HG03108 (cell line): ENCODE data around the gene QSOX1.

Experiments used
- ATAC-seq: cut with Tn5 transposase; IDR thresholded peaks from one replicate; pipeline ENCODE4 v1.9.1; 2021; ENCODE audit warnings: moderate library complexity; ENCODE audit not compliant: unreplicated experiment

QSOX1 gene

GRCh38 chr1:180248731-180249681, 94.3 kb downstream of the QSOX1 start:
- ATAC-seq = no peak

DNA sequence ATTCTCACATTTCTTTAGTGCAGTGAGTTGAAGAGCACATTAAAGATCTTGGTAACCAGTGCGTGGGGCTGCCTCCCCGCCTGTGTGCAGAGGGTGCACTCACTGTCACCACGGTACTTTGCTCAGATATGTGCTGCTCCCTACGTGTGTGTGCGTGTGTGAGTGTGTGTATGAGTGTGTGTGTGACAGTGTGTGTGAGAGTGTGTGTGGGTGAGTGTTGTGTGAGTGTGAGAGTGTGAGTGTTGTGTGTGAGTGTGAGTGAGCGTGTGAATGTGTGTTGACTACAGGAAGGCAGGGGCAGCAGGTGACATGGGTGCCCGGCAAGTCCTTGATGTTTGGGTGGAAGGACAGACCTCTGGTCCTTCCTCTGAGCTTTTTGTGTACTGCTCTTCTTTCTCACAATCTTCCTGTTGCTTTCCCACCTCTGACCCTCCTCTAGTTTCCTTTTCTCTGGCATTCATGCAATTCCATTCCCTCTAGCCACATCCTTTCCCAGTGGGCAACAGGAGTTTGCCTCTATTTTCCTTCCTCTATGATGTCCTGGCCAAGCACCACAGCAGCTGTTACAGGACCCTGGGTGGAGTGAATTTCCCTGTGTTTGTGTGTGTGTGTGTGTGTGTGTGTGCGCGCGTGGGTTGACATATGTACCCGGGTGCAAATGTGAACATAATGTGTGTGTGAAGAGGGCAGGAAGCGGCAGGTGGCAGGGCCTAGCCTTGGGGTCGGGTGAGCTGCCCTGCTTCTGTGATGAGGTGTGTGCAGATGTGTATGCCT, 95.2 kb downstream of the QSOX1 start:
- ATAC-seq = no peak

DNA sequence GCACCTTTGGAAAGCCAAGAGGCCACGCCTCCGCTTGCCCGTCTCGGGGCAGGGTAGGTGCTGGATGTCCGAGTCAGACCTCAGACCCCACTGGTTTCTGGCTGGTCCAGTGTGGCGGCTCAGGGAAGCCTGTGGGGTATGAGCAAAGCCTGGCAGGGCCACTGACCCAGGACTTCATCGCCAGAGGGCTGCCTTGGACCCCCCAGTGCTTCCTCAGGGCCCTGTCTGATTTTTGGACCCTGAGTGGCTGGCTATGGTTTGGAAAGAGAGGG, 95.8 kb downstream of the QSOX1 start:
- no peak for ATAC-seq

- ATAC-seq = no peak
Measured at GRCh38 chr1:180250883-180251509, 96.3 kb downstream of the QSOX1 start.

DNA sequence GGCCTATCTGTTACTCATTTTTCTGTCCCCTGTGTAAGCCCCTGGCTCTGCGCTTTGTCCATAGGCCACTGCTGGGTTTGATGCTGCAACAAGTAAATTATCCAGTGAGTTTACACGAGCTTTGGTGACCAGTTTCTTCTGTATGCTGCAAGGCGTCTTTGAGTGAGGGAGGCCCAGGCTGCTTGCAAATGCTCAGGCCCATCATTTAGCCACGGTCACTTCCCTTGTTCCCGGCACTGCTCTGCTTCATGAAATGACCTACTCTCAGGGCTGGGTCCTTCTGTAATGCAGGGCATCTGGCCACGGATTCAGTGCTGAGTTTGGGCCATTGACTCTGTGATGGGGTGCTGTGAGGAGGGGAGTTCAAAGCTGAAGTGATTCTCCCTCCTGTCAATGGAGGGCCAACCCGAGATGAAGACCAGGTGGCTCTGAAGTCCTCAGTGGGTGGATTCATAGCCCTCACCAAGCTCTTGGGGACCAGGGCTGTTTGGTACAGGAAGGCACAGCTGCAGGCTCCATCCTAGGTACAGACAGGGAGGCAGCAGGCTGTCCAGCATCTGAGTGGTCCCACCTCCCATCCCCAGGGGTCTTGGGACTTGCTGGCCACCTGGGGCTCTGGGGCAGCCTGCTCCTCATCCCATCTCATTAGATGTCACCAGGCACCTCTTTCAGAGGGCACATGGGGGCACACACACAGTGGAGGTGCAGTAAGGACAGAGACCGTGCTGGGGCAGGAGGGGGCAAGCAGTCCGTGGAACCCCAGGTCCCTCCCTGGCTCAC, 97.0 kb downstream of the QSOX1 start:
- no peak for ATAC-seq

- ATAC-seq = peak; percentile 51
Measured at GRCh38 chr1:180252638-180253536, 98.2 kb downstream of the QSOX1 start.
